ENCODE measurements around the gene USP40.
A peak's percentile ranks its signal among the peaks of the same experiment; 100 is the strongest.

Gene USP40

DNA sequence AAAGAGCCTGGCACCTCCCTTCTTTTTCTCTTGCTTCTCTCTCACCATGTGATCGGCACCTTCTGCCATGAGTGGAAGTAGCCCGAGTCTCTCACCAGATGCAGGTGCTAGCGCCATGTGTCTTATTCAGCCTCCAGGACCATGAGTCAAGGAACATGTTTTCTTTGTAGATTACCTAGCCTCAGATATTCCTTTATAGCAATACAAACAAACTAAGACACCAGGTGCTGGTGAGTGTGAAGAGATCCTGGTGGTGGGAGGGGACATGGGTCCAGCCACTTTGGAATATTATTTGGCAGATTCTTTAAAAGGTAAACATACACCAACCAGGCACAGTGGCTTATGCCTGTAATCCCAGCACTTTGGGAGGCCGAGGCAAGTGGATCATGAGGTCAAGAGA is 5.9 kb upstream of the USP40 start:
- DNase-seq (ENCODE audit: low read depth) = no peak
- TF ChIP-seq, protein P1, sequence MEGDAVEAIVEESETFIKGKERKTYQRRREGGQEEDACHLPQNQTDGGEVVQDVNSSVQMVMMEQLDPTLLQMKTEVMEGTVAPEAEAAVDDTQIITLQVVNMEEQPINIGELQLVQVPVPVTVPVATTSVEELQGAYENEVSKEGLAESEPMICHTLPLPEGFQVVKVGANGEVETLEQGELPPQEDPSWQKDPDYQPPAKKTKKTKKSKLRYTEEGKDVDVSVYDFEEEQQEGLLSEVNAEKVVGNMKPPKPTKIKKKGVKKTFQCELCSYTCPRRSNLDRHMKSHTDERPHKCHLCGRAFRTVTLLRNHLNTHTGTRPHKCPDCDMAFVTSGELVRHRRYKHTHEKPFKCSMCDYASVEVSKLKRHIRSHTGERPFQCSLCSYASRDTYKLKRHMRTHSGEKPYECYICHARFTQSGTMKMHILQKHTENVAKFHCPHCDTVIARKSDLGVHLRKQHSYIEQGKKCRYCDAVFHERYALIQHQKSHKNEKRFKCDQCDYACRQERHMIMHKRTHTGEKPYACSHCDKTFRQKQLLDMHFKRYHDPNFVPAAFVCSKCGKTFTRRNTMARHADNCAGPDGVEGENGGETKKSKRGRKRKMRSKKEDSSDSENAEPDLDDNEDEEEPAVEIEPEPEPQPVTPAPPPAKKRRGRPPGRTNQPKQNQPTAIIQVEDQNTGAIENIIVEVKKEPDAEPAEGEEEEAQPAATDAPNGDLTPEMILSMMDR (conservative IDR thresholded peaks at IDR 0.05; ENCODE audit: control insufficient read depth, insufficient read depth, low read depth, low read length) = no peak
- no peak overlapping the region for H3K4me3 ChIP-seq (ENCODE audit: control insufficient read depth, low read depth, low read length)

DNA sequence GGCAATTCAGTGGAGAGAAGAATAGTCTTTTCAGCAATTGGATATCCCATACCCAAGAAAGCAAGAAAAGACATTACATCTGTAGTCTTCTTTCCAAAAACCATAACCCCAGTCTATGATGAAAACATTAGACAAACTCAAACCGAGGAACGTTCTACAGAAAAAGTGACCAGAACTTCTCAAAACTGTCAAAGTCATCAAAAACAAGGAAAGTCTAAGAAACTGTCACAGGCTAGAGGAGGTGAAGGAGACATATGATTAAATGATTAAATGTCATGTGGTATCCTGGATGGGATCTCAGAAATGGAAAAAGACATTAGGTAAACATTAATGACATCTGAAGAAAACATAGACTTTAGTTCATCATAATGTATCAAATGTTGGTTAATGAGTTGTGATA is 4.9 kb upstream of the USP40 start:
- DNase-seq (ENCODE audit: low read depth) = no peak
- H3K4me3 ChIP-seq (ENCODE audit: control insufficient read depth, low read depth, low read length) = no peak overlapping the region
- TF ChIP-seq, protein P1 (conservative IDR thresholded peaks at IDR 0.05; ENCODE audit: control insufficient read depth, insufficient read depth, low read depth, low read length) = no peak

DNA sequence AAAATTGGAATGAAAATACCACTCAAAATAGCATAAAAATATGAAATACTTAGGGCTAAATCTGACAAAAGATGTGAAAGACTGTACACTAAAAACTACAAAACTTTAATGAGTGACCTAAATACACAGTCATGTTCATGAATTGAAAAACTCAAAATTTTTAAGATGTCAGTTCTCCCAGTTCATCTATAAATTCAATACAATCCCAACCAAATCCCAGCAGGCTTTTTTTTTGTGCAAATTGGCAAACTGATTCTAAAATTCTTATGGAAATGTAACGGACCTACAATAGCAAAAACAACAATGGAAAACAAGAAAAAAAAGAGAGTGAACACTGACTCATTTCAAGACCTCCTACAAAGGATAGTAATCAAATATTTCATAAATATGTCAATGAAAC is 4.4 kb upstream of the USP40 start:
- TF ChIP-seq, protein P1 (conservative IDR thresholded peaks at IDR 0.05; ENCODE audit: control insufficient read depth, insufficient read depth, low read depth, low read length) = no peak
- no peak for DNase-seq (ENCODE audit: low read depth)
- H3K4me3 ChIP-seq (ENCODE audit: control insufficient read depth, low read depth, low read length) = no peak overlapping the region

DNA sequence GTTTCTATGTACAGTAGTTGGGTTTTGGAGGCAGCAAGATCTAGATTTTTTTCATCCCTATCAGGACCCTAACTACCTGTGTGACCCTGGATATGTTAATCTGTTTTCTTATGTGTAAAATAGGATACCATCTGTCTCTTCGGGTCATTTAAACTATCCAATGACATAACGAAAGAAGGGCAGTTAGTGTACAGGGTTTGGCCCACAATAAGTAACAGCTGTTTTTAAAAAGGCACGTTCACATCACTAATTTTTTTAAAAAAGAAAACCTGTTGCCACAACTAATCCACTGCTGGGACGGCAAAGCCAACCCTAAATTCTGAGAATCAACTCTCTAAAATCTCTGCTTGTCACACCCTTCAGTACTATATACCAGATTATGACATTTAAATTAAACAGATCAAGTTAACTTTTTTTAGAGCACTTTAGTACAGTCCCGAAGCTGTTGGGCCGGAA is 869 bp downstream of the USP40 start:
- DNase-seq (ENCODE audit: low read depth) = no peak
- H3K4me3 ChIP-seq (ENCODE audit: control insufficient read depth, low read depth, low read length) = peak overlapping the region; percentile 75
- TF ChIP-seq, protein P1 (conservative IDR thresholded peaks at IDR 0.05; ENCODE audit: control insufficient read depth, insufficient read depth, low read depth, low read length) = no peak

DNA sequence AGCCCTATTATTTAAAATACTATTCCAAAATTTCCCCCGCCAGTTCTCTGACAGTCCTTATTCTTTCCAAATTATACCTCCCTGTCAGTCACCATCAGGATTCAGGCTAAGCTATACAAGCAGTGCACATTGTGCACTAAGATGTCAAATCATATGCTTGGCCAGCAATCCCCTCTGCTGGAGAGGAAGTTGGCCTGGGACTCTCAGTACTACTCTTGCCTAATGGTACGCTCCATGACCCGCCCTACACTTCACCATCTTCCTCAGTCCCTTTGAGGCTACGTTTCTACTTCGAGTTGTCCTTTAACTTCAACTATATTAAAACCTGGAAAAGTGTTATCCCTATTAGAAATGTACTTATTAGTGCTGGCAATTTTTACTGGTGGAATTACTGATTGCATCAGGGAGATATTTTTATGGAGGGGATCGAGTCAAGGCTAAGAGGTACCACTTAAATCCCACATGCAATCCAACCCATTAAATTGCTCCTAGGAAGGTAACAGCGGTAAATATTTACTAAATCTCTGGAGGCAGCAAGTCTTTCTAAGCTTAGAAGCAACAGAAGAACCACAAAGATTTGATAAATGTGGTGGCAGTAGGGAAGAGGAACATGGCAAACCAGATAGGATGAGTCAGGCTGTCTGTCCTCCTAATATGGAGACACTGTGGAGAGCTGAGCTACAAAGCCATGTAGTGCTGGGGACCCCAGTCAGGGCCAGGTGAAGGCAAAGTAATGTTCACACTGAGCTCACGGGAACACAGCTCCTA is 2.7 kb downstream of the USP40 start:
- DNase-seq (ENCODE audit: low read depth) = peak; percentile 17
- TF ChIP-seq, protein P1 (conservative IDR thresholded peaks at IDR 0.05; ENCODE audit: control insufficient read depth, insufficient read depth, low read depth, low read length) = no peak
- no peak overlapping the region for H3K4me3 ChIP-seq (ENCODE audit: control insufficient read depth, low read depth, low read length)

DNA sequence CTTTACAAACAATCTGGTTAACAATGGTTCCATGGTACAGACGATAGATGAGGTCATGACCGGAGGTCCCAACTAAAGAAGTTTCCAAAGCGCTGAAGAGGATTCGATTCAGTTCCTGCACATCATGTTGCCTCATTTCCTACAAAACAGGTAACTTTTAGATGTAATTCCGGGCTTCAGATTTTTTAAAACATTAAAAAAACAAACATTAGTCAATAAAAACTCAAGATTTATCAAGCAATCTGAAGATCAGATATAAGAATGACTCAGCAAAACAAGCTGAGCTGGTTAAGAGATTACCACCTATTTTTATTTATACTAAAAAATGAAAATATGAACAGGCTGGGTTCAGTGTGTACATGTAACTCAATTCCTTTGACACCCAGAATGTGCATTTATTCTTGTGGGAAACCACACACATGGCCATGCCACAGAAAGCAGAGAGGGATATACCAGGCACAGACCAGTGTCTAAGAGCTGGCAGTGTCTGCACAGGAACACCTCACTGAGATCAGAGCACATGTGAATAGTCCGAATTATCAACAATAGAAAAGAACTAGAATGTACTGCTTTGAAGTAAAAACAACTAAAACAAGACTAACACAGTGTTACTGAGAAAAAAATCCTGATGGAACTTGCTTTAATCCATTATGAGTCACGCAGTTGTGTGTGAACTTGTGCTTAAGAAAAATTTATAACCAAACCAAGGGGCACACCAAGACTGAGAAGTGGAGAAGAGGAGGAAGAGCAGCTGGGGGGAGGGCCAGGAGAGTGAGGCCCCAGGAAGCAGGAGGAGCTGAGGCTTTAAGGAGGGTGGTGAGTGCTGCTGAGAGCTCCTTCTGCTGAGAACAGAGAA is 9.5 kb downstream of the USP40 start:
- TF ChIP-seq, protein P1 (conservative IDR thresholded peaks at IDR 0.05; ENCODE audit: control insufficient read depth, insufficient read depth, low read depth, low read length) = no peak

More for the DNA sequence above, 9.5 kb downstream of the USP40 start:
- DNase-seq (ENCODE audit: low read depth) = peak; percentile 59
- no peak overlapping the region for H3K4me3 ChIP-seq (ENCODE audit: control insufficient read depth, low read depth, low read length)

Data from fibroblast of mammary gland (primary cell).